GM06990 (cell line): Measurements from ENCODE around the gene C13orf46.

Source experiments
- DNase-seq: peaks from one replicate; pipeline ENCODE4 v3.0.0-alpha.2; 2011; ENCODE audit not compliant: insufficient read length; ENCODE audit errors: extremely low read depth
- H3K27me3 ChIP-seq: replicated peaks from 2 replicates; pipeline ENCODE4 v1.6.0; 2011; ENCODE audit warnings: low read length; ENCODE audit not compliant: control insufficient read depth, insufficient read depth
- H3K36me3 ChIP-seq: 2 replicates; pipeline ENCODE4 v1.5.1; 2011; ENCODE audit warnings: low read length; ENCODE audit not compliant: control insufficient read depth, insufficient read depth
- H3K4me3 ChIP-seq: replicated peaks from 2 replicates; pipeline ENCODE4 v1.5.1; 2011; ENCODE audit warnings: low read depth, mild to moderate bottlenecking, control low read depth, low read length
- CTCF ChIP-seq: IDR thresholded peaks from 2 replicates; pipeline ENCODE4 v1.5.1; 2011; ENCODE audit warnings: low read length, control low read depth, mild to moderate bottlenecking, inconsistent platforms; ENCODE audit not compliant: insufficient read depth, poor library complexity, severe bottlenecking

The C13orf46 gene

GRCh38 chr13:113918580-113918979 lies 55.3 kb downstream of the C13orf46 start:
- H3K27me3 ChIP-seq, result no peaks in the 10 kb centered on the region
- DNase-seq, result no peak
- TF ChIP-seq CTCF, result no peak
- H3K4me3 ChIP-seq, result no peak overlapping the region
- no peaks in the 10 kb centered on the region for H3K36me3 ChIP-seq

GRCh38 chr13:113917594-113918371 lies 56.1 kb downstream of the C13orf46 start:
- TF ChIP-seq CTCF, result no peak

GRCh38 chr13:113917096-113917495 lies 56.8 kb downstream of the C13orf46 start:
- no peak for DNase-seq
- Histone ChIP-seq H3K36me3 (no peaks in the 10 kb centered on the region), H3K27me3 (no peaks in the 10 kb centered on the region), H3K4me3 (no peak overlapping the region)
- no peak for TF ChIP-seq CTCF

More at GRCh38 chr13:113917594-113918371, 56.1 kb downstream of the C13orf46 start:
- H3K27me3 ChIP-seq, result no peaks in the 10 kb centered on the region
- H3K4me3 ChIP-seq, result no peak overlapping the region
- H3K36me3 ChIP-seq, result no peaks in the 10 kb centered on the region
- DNase-seq, result no peak

- Histone ChIP-seq H3K36me3 (no peaks in the 10 kb centered on the region), H3K27me3 (no peaks in the 10 kb centered on the region), H3K4me3 (no peak overlapping the region)
- no peak for TF ChIP-seq CTCF
- DNase-seq, result no peak
Measured at GRCh38 chr13:113916330-113916815, 57.5 kb downstream of the C13orf46 start.

- DNase-seq, result no peak
- no peak for TF ChIP-seq CTCF
- H3K4me3 ChIP-seq, result no peak overlapping the region
Measured at GRCh38 chr13:113915786-113916329, 58.0 kb downstream of the C13orf46 start.

More at GRCh38 chr13:113915786-113916329, 58.0 kb downstream of the C13orf46 start:
- Histone ChIP-seq H3K27me3 (no peaks in the 10 kb centered on the region), H3K36me3 (no peaks in the 10 kb centered on the region)
